ENCODE data around the gene CNR2.

- TF ChIP-seq CTCF (IDR thresholded peaks at IDR 0.05) (no peak), POLR2AphosphoS5 (IDR thresholded peaks at IDR 0.05) (no peak), POLR2A (IDR thresholded peaks at IDR 0.05) (no peak)
These were observed 13.9 kb upstream of the CNR2 start for GRCh38 chr1:23927097-23927496.
